Trophoblast cell (in vitro differentiated cells and primary cell): ENCODE data around the gene NTN4.
A peak's percentile ranks its signal among the peaks of the same experiment; 100 is the strongest.

Experiments
- DNase-seq, 2 donors: peaks; one replicate each; pipeline ENCODE4 v3.0.0-alpha.2; 2016
- H2AFZ ChIP-seq: 2 replicates; pipeline ENCODE4 v1.6.1; 2013; ENCODE audit warnings: low read length, moderate library complexity, mild to moderate bottlenecking; ENCODE audit not compliant: insufficient read depth, poor library complexity
- H2AK5ac ChIP-seq: 2 replicates; pipeline ENCODE4 v1.6.1; 2013; ENCODE audit warnings: mild to moderate bottlenecking, low read length
- H2BK120ac ChIP-seq: 2 replicates; pipeline ENCODE4 v1.6.1; 2013; ENCODE audit warnings: low read length, mild to moderate bottlenecking, moderate library complexity; ENCODE audit not compliant: insufficient read depth, poor library complexity
- H2BK12ac ChIP-seq: 2 replicates; pipeline ENCODE4 v1.6.1; 2013; ENCODE audit warnings: mild to moderate bottlenecking, low read length, moderate library complexity
- H2BK5ac ChIP-seq: 2 replicates; pipeline ENCODE4 v1.6.1; 2013; ENCODE audit warnings: low read length, low read depth, moderate library complexity, mild to moderate bottlenecking; ENCODE audit not compliant: poor library complexity
- H3K14ac ChIP-seq: 2 replicates; pipeline ENCODE4 v1.6.1; 2013; ENCODE audit warnings: mild to moderate bottlenecking, low read length
- H3K18ac ChIP-seq: 2 replicates; pipeline ENCODE4 v1.6.1; 2013; ENCODE audit warnings: mild to moderate bottlenecking, low read length
- H3K23ac ChIP-seq: 2 replicates; pipeline ENCODE4 v1.6.1; 2013; ENCODE audit warnings: low read length
- H3K27ac ChIP-seq: 2 replicates; pipeline ENCODE4 v1.5.1; 2013; ENCODE audit warnings: low read depth, mild to moderate bottlenecking, inconsistent platforms, low read length, moderate library complexity
- H3K27me3 ChIP-seq: 2 replicates; pipeline ENCODE4 v1.6.1; 2013; ENCODE audit warnings: inconsistent platforms, mild to moderate bottlenecking, low read length, moderate library complexity; ENCODE audit not compliant: insufficient read depth
- H3K36me3 ChIP-seq, 2 experiments: 1 replicate in 1 of 2; 2 replicates in 1 of 2; pipeline ENCODE4 v1.6.1; 2013; ENCODE audit warnings: low read length in 2 of 2, mild to moderate bottlenecking in 2 of 2, moderate library complexity in 1 of 2; ENCODE audit not compliant: insufficient read depth in 2 of 2, control insufficient read depth in 1 of 2
- H3K4ac ChIP-seq: 2 replicates; pipeline ENCODE4 v1.6.1; 2013; ENCODE audit warnings: low read depth, mild to moderate bottlenecking, low read length, moderate library complexity
- H3K4me1 ChIP-seq, 2 experiments: 1 replicate in 1 of 2; 2 replicates in 1 of 2; pipeline ENCODE4 v1.6.1; 2013; ENCODE audit warnings: low read length in 2 of 2, mild to moderate bottlenecking in 2 of 2, moderate library complexity in 1 of 2; ENCODE audit not compliant: insufficient read depth in 2 of 2, control insufficient read depth in 1 of 2
- H3K4me2 ChIP-seq: 2 replicates; pipeline ENCODE4 v1.6.1; 2013; ENCODE audit warnings: inconsistent platforms, mild to moderate bottlenecking, low read length, moderate library complexity
- H3K4me3 ChIP-seq: 2 replicates; pipeline ENCODE4 v1.5.1; 2013; ENCODE audit warnings: mild to moderate bottlenecking, low read depth, low read length, inconsistent platforms
- H3K79me1 ChIP-seq: one replicate; pipeline ENCODE4 v1.6.1; 2013; ENCODE audit warnings: low read length
- H3K79me2 ChIP-seq: 2 replicates; pipeline ENCODE4 v1.6.1; 2013; ENCODE audit warnings: low read length, mild to moderate bottlenecking; ENCODE audit not compliant: control insufficient read depth, insufficient read depth, poor library complexity
- H3K9ac ChIP-seq: 2 replicates; pipeline ENCODE4 v1.6.1; 2013; ENCODE audit warnings: mild to moderate bottlenecking, low read length
- H3K9me3 ChIP-seq: 2 replicates; pipeline ENCODE4 v1.6.1; 2013; ENCODE audit warnings: low read depth, mild to moderate bottlenecking, control low read depth, inconsistent platforms, low read length; ENCODE audit not compliant: insufficient read depth
- H4K12ac ChIP-seq: 2 replicates; pipeline ENCODE4 v1.6.1; 2013; ENCODE audit warnings: low read depth, mild to moderate bottlenecking, low read length, moderate library complexity
- H4K8ac ChIP-seq: 2 replicates; pipeline ENCODE4 v1.6.1; 2013; ENCODE audit warnings: low read depth, mild to moderate bottlenecking, low read length, moderate library complexity
- H4K91ac ChIP-seq: one replicate; pipeline ENCODE4 v1.6.1; 2013; ENCODE audit warnings: low read depth, mild to moderate bottlenecking, low read length, moderate library complexity
- WGBS: extraction: QIAGEN DNeasy Blood & Tissue Kit; methylation state at CpG from one replicate; pipeline ENCODE4 v1.1.7; 2013; ENCODE audit warnings: missing lambda C conversion rate; ENCODE audit not compliant: insufficient read length, insufficient coverage; ENCODE audit errors: extremely low coverage; 5-methylcytosine and 5-hydroxymethylcytosine counted together

The NTN4 gene

DNA sequence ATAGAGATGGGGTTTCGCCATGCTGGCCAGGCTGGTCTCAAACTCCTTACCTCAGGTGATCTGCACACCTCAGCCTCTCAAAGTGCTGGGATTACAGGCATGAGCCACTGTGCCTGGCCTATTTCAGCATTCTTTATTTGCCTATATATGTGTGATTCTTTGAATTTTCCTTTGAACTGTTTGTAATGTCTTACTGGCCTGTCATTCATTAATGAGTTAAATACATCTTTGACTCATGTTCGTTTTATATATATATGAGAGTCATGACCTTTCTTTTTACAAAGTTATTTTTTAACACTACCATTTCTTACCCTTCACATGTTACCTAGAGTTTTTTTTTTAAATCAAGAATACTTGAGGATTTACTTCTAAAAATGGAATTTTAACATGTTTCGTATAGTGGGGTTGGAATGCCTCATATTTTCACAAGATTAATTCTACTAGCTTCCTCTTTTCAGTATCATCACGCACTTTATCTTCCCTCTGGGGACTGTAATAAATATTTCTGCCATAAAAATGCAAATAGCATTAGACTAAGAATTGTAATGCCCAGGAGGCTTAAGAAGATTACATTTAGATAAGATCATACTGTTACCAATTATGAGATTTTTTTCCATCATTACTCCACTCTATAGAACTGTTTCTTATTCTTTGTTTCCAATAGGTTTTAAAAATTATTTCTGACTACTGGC lies 66.7 kb downstream of the NTN4 start:
- Histone ChIP-seq H3K36me3 (no peaks in the 10 kb centered on the region), H4K91ac (no peak overlapping the region), H3K4me2 (no peak overlapping the region), H3K9ac (no peak overlapping the region), H3K27ac (no peak overlapping the region), H2AK5ac (no peak overlapping the region), H2BK12ac (no peak overlapping the region), H2BK5ac (no peak overlapping the region), H4K8ac (no peak overlapping the region), H3K4me1 (no peaks in the 10 kb centered on the region), H3K23ac (no peak overlapping the region), H2BK120ac (no peak overlapping the region), H3K4ac (no peak overlapping the region), H3K18ac (no peak overlapping the region), H4K12ac (no peak overlapping the region), H2AFZ (no peak overlapping the region), H3K9me3 (no peaks in the 10 kb centered on the region), H3K4me3 (no peak overlapping the region), H3K14ac (no peak overlapping the region), H3K79me2 (no peaks in the 10 kb centered on the region), H3K79me1 (no peaks in the 10 kb centered on the region), H3K27me3 (no peaks in the 10 kb centered on the region)
- no CpG with 5 or more reads among the region's 4 CpGs for WGBS
- no peak for DNase-seq

DNA sequence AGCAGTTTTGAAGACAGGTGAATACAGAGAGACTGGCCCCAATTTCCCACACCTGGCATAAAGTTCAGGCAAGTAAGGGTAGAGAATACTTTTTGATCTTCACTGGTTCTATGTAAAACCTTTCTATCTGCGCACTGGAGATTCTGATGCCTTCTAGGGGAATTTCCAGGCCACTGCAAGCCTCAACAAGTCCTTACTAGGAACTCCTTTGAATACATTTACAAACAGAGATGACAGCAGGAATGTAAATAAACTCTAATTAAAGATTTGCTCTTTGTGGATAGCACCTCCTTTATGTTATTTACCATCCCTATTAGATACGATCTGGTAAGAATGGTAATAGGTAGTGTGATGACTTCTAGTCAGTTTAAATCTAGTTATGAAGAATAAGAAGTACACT lies 69.2 kb downstream of the NTN4 start:
- Histone ChIP-seq H3K79me2 (no peaks in the 10 kb centered on the region), H2AFZ (no peak overlapping the region), H3K36me3 (no peaks in the 10 kb centered on the region), H4K8ac (no peak overlapping the region), H3K18ac (no peak overlapping the region), H3K4me2 (no peak overlapping the region), H3K4me1 (no peaks in the 10 kb centered on the region), H3K79me1 (no peaks in the 10 kb centered on the region), H4K12ac (no peak overlapping the region), H3K4me3 (no peak overlapping the region), H2BK120ac (no peak overlapping the region), H3K27me3 (no peaks in the 10 kb centered on the region), H3K9ac (no peak overlapping the region), H3K23ac (no peak overlapping the region), H3K27ac (no peak overlapping the region), H2BK12ac (no peak overlapping the region), H4K91ac (no peak overlapping the region), H3K4ac (no peak overlapping the region), H2AK5ac (no peak overlapping the region), H2BK5ac (no peak overlapping the region), H3K9me3 (no peaks in the 10 kb centered on the region), H3K14ac (no peak overlapping the region)
- WGBS: no CpG with 5 or more reads among the region's 2 CpGs
- peak in 1 of 2 donors; percentile 27 for DNase-seq

DNA sequence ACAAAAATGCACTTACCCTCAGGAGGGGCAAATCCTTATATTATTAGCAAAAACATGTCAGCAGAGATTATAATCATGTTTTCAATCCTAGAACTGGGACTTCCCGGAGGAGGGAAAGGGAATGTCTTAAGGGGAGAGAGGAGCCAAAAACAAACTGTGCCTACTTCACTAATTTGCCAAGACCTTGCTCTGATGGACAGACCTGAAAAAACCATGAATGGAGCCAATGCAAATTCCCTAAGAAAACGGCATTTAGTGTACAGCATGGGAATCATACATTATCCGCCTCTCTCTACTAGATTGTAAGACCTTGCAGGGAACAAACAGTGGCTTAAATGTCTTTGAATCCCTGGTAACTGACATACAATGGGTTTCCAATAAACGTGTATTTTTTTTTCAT lies 70.4 kb downstream of the NTN4 start:
- no peak overlapping the region for H3K4me2 ChIP-seq
- no peak overlapping the region for H4K8ac ChIP-seq
- H2BK12ac ChIP-seq: no peak overlapping the region
- H3K79me1 ChIP-seq: no peaks in the 10 kb centered on the region
- H3K4me3 ChIP-seq: no peak overlapping the region
- H3K4ac ChIP-seq: no peak overlapping the region
- H2BK5ac ChIP-seq: no peak overlapping the region
- no peak overlapping the region for H4K12ac ChIP-seq
- no peak overlapping the region for H2BK120ac ChIP-seq
- H3K9ac ChIP-seq: no peak overlapping the region
- H2AK5ac ChIP-seq: no peak overlapping the region
- no peaks in the 10 kb centered on the region for H3K27me3 ChIP-seq
- DNase-seq: no peak
- H3K4me1 ChIP-seq: no peaks in the 10 kb centered on the region
- H3K9me3 ChIP-seq: no peaks in the 10 kb centered on the region
- WGBS: no CpG with 5 or more reads among the region's 4 CpGs
- H3K27ac ChIP-seq: no peak overlapping the region
- no peaks in the 10 kb centered on the region for H3K79me2 ChIP-seq
- H4K91ac ChIP-seq: no peak overlapping the region
- no peak overlapping the region for H3K14ac ChIP-seq
- no peaks in the 10 kb centered on the region for H3K36me3 ChIP-seq
- H3K18ac ChIP-seq: no peak overlapping the region
- H3K23ac ChIP-seq: no peak overlapping the region
- no peak overlapping the region for H2AFZ ChIP-seq

DNA sequence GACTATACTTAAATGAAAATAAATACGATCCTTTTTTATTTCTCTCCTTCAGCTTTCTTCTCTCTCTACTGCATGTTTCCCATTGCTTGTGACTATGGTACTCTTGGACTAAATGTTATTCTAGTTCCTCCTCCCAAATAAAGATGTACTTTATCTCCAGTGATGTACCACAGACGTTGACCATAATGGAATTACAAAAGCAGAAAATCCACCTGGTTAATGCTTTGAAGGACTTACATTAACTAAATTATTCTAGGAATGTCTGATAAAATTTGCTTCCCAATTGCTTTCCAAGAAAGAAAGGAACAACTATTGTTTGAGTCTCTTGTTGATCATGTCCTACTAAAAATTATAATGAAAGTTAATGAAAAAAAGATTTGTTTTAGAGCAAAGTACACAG lies 71.8 kb downstream of the NTN4 start:
- no peaks in the 10 kb centered on the region for H3K27me3 ChIP-seq
- no CpG with 5 or more reads among the region's 2 CpGs for WGBS
- no peaks in the 10 kb centered on the region for H3K4me1 ChIP-seq
- H3K79me2 ChIP-seq: no peaks in the 10 kb centered on the region
- H2BK5ac ChIP-seq: no peak overlapping the region
- no peak overlapping the region for H2BK120ac ChIP-seq
- no peak overlapping the region for H3K23ac ChIP-seq
- no peak overlapping the region for H2AK5ac ChIP-seq
- H3K36me3 ChIP-seq: no peaks in the 10 kb centered on the region
- no peak overlapping the region for H3K14ac ChIP-seq
- no peak overlapping the region for H3K4me2 ChIP-seq
- no peak overlapping the region for H3K18ac ChIP-seq
- H2BK12ac ChIP-seq: no peak overlapping the region
- H3K9me3 ChIP-seq: no peaks in the 10 kb centered on the region
- no peak overlapping the region for H3K9ac ChIP-seq
- no peak overlapping the region for H4K12ac ChIP-seq
- no peaks in the 10 kb centered on the region for H3K79me1 ChIP-seq
- no peak overlapping the region for H4K8ac ChIP-seq
- no peak overlapping the region for H3K4me3 ChIP-seq
- no peak overlapping the region for H2AFZ ChIP-seq
- DNase-seq: no peak
- no peak overlapping the region for H3K27ac ChIP-seq
- no peak overlapping the region for H3K4ac ChIP-seq
- no peak overlapping the region for H4K91ac ChIP-seq
